ENCODE data around the gene PFKFB2.
A peak's percentile ranks its signal among the peaks of the same experiment; 100 is the strongest.

PFKFB2 gene

GRCh38 chr1:207052911-207053769 is at the start of gene PFKFB2:
Gene PFKFB2, plus strand, starts transcription at chr1:207053275. Its CDS starts 1,443 bp downstream, at chr1:207054718.
- peak; percentile 88 for DNase-seq (ENCODE audit: low read depth, low spot score)

- DNase-seq (ENCODE audit: low read depth, low spot score): no peak
Measured at GRCh38 chr1:207004931-207005830, 47.9 kb upstream of the PFKFB2 start.

GRCh38 chr1:207006083-207006482 is 47.0 kb upstream of the PFKFB2 start:
- no peak for DNase-seq (ENCODE audit: low read depth, low spot score)

GRCh38 chr1:207006914-207007313 is 46.2 kb upstream of the PFKFB2 start:
- DNase-seq (ENCODE audit: low read depth, low spot score): no peak

GRCh38 chr1:207007352-207008033 is 45.6 kb upstream of the PFKFB2 start:
- DNase-seq (ENCODE audit: low read depth, low spot score): no peak

GRCh38 chr1:207009182-207009850 is 43.8 kb upstream of the PFKFB2 start:
- no peak for DNase-seq (ENCODE audit: low read depth, low spot score)

GRCh38 chr1:207009945-207010344 is 43.1 kb upstream of the PFKFB2 start:
- no peak for DNase-seq (ENCODE audit: low read depth, low spot score)

- DNase-seq (ENCODE audit: low read depth, low spot score): no peak
Measured at GRCh38 chr1:207010726-207011125, 42.3 kb upstream of the PFKFB2 start.

- no peak for DNase-seq (ENCODE audit: low read depth, low spot score)
Measured at GRCh38 chr1:207013321-207014085, 39.6 kb upstream of the PFKFB2 start.

GRCh38 chr1:207014728-207015127 is 38.3 kb upstream of the PFKFB2 start:
- DNase-seq (ENCODE audit: low read depth, low spot score): no peak

- no peak for DNase-seq (ENCODE audit: low read depth, low spot score)
Measured at GRCh38 chr1:207015791-207016190, 37.3 kb upstream of the PFKFB2 start.

- DNase-seq (ENCODE audit: low read depth, low spot score): no peak
Measured at GRCh38 chr1:207017615-207018559, 35.2 kb upstream of the PFKFB2 start.

GRCh38 chr1:207018707-207019106 is 34.4 kb upstream of the PFKFB2 start:
- DNase-seq (ENCODE audit: low read depth, low spot score): no peak

GRCh38 chr1:207019161-207019560 is 33.9 kb upstream of the PFKFB2 start:
- DNase-seq (ENCODE audit: low read depth, low spot score): no peak

- DNase-seq (ENCODE audit: low read depth, low spot score): no peak
Measured at GRCh38 chr1:207019661-207020060, 33.4 kb upstream of the PFKFB2 start.

- DNase-seq (ENCODE audit: low read depth, low spot score): no peak
Measured at GRCh38 chr1:207020065-207020708, 32.9 kb upstream of the PFKFB2 start.

- no peak for DNase-seq (ENCODE audit: low read depth, low spot score)
Measured at GRCh38 chr1:207020709-207021107, 32.4 kb upstream of the PFKFB2 start.

- no peak for DNase-seq (ENCODE audit: low read depth, low spot score)
Measured at GRCh38 chr1:207021139-207021861, 31.8 kb upstream of the PFKFB2 start.

Measured in activated naive CD8-positive, alpha-beta T cell treated with anti-CD3 and anti-CD28 coated beads, Interleukin-2, amount 50 U/mL, for 16 hours (primary cell).